ENCODE results near the gene JTB. TPM values are rescaled to one million over a fixed set of nuclear protein-coding genes. Genes with fewer than 3 reads are reported as not detected.

The JTB gene
- total RNA-seq, 1 experiment from 2014 or later, result 134 TPM

DNA sequence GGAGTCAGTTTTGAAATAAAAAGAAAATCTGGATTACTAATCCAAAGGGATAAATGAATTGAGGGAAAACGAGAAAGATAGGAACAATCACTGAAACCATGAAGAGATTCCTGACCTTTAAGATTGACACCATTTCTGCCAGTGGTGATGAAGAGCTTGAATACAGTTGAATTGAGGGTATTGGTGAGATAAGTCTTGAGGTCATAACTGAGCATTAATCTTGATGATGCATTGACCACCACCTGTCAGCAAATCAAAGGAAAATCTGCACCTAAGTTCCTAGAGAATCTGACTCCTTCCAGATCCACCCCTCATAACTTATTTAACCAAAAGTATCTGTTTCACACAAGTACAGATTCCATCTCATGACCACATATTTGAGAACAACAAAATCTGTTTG lies 34.7 kb upstream of the JTB start:
- Histone ChIP-seq H3K27me3 (ENCODE audit: control insufficient read depth, insufficient read depth, low read length) (no peaks in the 10 kb centered on the region), H3K9me3 (ENCODE audit: control insufficient read depth, insufficient read depth, low read depth, low read length) (no peaks in the 10 kb centered on the region), H3K4me3 (ENCODE audit: low read depth in 2 of 2, low read length in 2 of 2) (no peak overlapping the region), H3K27ac (ENCODE audit: low read length) (no peak overlapping the region), H3K4me1 (ENCODE audit: control insufficient read depth, insufficient read depth, low read length) (no peaks in the 10 kb centered on the region), H3K36me3 (ENCODE audit: control insufficient read depth, insufficient read depth, low read length) (no peaks in the 10 kb centered on the region)
- CTCF ChIA-PET, result no interaction called here
- intact Hi-C loops (cut with micrococcal nuclease; ENCODE audit: unreplicated experiment), result no loop called here
- POLR2A ChIA-PET, result interaction anchor here (0.5 to 0.6 kb wide), 2 partner anchors 22 to 122 kb away, joined by 3 to 7 read pairs; no protein-coding TSS in a partner anchor
- TF ChIP-seq, protein P1, sequence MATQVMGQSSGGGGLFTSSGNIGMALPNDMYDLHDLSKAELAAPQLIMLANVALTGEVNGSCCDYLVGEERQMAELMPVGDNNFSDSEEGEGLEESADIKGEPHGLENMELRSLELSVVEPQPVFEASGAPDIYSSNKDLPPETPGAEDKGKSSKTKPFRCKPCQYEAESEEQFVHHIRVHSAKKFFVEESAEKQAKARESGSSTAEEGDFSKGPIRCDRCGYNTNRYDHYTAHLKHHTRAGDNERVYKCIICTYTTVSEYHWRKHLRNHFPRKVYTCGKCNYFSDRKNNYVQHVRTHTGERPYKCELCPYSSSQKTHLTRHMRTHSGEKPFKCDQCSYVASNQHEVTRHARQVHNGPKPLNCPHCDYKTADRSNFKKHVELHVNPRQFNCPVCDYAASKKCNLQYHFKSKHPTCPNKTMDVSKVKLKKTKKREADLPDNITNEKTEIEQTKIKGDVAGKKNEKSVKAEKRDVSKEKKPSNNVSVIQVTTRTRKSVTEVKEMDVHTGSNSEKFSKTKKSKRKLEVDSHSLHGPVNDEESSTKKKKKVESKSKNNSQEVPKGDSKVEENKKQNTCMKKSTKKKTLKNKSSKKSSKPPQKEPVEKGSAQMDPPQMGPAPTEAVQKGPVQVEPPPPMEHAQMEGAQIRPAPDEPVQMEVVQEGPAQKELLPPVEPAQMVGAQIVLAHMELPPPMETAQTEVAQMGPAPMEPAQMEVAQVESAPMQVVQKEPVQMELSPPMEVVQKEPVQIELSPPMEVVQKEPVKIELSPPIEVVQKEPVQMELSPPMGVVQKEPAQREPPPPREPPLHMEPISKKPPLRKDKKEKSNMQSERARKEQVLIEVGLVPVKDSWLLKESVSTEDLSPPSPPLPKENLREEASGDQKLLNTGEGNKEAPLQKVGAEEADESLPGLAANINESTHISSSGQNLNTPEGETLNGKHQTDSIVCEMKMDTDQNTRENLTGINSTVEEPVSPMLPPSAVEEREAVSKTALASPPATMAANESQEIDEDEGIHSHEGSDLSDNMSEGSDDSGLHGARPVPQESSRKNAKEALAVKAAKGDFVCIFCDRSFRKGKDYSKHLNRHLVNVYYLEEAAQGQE (IDR thresholded peaks at IDR 0.05; ENCODE audit: insufficient read depth in 1 of 2, low read depth in 2 of 2, low read length in 1 of 2), result no peak
- no peak for TF ChIP-seq TCF7L2 (IDR thresholded peaks at IDR 0.05; ENCODE audit: low read depth, low read length)
- TF ChIP-seq, protein P2, sequence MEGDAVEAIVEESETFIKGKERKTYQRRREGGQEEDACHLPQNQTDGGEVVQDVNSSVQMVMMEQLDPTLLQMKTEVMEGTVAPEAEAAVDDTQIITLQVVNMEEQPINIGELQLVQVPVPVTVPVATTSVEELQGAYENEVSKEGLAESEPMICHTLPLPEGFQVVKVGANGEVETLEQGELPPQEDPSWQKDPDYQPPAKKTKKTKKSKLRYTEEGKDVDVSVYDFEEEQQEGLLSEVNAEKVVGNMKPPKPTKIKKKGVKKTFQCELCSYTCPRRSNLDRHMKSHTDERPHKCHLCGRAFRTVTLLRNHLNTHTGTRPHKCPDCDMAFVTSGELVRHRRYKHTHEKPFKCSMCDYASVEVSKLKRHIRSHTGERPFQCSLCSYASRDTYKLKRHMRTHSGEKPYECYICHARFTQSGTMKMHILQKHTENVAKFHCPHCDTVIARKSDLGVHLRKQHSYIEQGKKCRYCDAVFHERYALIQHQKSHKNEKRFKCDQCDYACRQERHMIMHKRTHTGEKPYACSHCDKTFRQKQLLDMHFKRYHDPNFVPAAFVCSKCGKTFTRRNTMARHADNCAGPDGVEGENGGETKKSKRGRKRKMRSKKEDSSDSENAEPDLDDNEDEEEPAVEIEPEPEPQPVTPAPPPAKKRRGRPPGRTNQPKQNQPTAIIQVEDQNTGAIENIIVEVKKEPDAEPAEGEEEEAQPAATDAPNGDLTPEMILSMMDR (IDR thresholded peaks at IDR 0.05), result no peak
- TF ChIP-seq POLR2AphosphoS5 (IDR thresholded peaks at IDR 0.05; ENCODE audit: low read depth, low read length), result no peak
- TF ChIP-seq SIN3A (IDR thresholded peaks at IDR 0.05; ENCODE audit: borderline replicate concordance, insufficient read depth, low read depth, low read length), result no peak
- DNase-seq (ENCODE audit: low read depth, low spot score), result no peak
- ATAC-seq, result no peak
- no TSS peak for BruUV-seq (replicated peaks)
- in situ Hi-C loops (cut with HindIII; ENCODE audit: low pct_unique_long_range_greater_than_20kb, low sequenced_read_pairs), result no loop called here

DNA sequence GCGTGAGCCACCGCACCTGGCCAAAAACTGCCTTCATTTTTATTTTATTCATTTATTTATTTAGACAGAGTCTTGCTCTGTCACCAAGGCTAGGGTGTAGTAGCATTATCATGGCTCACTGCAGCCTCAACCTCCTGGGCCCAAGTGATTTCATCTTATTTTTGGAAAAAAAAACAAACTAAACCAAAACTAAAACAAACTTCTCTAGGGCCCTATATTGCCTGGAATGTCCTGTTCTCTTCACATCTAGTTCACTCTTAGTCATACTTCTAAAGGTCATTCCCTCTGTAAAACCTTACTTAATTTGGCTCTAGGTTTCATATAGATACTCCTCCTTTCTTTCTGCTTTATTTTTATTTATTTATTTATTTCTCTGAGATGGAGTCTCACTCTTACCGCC lies 28.7 kb upstream of the JTB start:
- no peaks in the 10 kb centered on the region for H3K27me3 ChIP-seq (ENCODE audit: control insufficient read depth, insufficient read depth, low read length)

More for the DNA sequence above, 28.7 kb upstream of the JTB start:
- no peak overlapping the region for H3K27ac ChIP-seq (ENCODE audit: low read length)
- no peaks in the 10 kb centered on the region for H3K36me3 ChIP-seq (ENCODE audit: control insufficient read depth, insufficient read depth, low read length)
- DNase-seq (ENCODE audit: low read depth, low spot score) (no peak), ATAC-seq (no peak)
- in situ Hi-C loops (cut with HindIII; ENCODE audit: low pct_unique_long_range_greater_than_20kb, low sequenced_read_pairs) (no loop called here), intact Hi-C loops (cut with micrococcal nuclease; ENCODE audit: unreplicated experiment) (no loop called here)
- no peaks in the 10 kb centered on the region for H3K4me1 ChIP-seq (ENCODE audit: control insufficient read depth, insufficient read depth, low read length)
- ChIA-PET CTCF (no interaction called here), POLR2A (no interaction called here)
- H3K9me3 ChIP-seq (ENCODE audit: control insufficient read depth, insufficient read depth, low read depth, low read length), result no peaks in the 10 kb centered on the region
- no TSS peak for BruUV-seq (replicated peaks)
- H3K4me3 ChIP-seq (ENCODE audit: low read depth in 2 of 2, low read length in 2 of 2), result no peak overlapping the region
- TF ChIP-seq SIN3A (IDR thresholded peaks at IDR 0.05; ENCODE audit: borderline replicate concordance, insufficient read depth, low read depth, low read length) (no peak), TCF7L2 (IDR thresholded peaks at IDR 0.05; ENCODE audit: low read depth, low read length) (no peak), POLR2AphosphoS5 (IDR thresholded peaks at IDR 0.05; ENCODE audit: low read depth, low read length) (no peak)
- TF ChIP-seq, protein P1 (IDR thresholded peaks at IDR 0.05; ENCODE audit: insufficient read depth in 1 of 2, low read depth in 2 of 2, low read length in 1 of 2), result no peak
- TF ChIP-seq, protein P2 (IDR thresholded peaks at IDR 0.05), result no peak
